ENCODE data around the gene ARL10.

Gene ARL10

GRCh38 chr5:176394096-176394495 is 28.8 kb downstream of the ARL10 start:
- TF ChIP-seq, protein P1, sequence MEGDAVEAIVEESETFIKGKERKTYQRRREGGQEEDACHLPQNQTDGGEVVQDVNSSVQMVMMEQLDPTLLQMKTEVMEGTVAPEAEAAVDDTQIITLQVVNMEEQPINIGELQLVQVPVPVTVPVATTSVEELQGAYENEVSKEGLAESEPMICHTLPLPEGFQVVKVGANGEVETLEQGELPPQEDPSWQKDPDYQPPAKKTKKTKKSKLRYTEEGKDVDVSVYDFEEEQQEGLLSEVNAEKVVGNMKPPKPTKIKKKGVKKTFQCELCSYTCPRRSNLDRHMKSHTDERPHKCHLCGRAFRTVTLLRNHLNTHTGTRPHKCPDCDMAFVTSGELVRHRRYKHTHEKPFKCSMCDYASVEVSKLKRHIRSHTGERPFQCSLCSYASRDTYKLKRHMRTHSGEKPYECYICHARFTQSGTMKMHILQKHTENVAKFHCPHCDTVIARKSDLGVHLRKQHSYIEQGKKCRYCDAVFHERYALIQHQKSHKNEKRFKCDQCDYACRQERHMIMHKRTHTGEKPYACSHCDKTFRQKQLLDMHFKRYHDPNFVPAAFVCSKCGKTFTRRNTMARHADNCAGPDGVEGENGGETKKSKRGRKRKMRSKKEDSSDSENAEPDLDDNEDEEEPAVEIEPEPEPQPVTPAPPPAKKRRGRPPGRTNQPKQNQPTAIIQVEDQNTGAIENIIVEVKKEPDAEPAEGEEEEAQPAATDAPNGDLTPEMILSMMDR (IDR thresholded peaks at IDR 0.05), result no peak
- no peak overlapping the region for H3K4me3 Mint-ChIP-seq
- peaks cover 4% of the 10 kb centered on the region for H3K27me3 Mint-ChIP-seq (ENCODE audit: low read depth, poor library complexity)
- no peaks in the 10 kb centered on the region for H3K9me3 Mint-ChIP-seq
- H3K27ac Mint-ChIP-seq, result no peak overlapping the region
- H3K36me3 Mint-ChIP-seq (ENCODE audit: low read depth), result peaks cover 15% of the 10 kb centered on the region
- H3K4me1 Mint-ChIP-seq, result peaks cover 34% of the 10 kb centered on the region
- no peak for DNase-seq

DNA sequence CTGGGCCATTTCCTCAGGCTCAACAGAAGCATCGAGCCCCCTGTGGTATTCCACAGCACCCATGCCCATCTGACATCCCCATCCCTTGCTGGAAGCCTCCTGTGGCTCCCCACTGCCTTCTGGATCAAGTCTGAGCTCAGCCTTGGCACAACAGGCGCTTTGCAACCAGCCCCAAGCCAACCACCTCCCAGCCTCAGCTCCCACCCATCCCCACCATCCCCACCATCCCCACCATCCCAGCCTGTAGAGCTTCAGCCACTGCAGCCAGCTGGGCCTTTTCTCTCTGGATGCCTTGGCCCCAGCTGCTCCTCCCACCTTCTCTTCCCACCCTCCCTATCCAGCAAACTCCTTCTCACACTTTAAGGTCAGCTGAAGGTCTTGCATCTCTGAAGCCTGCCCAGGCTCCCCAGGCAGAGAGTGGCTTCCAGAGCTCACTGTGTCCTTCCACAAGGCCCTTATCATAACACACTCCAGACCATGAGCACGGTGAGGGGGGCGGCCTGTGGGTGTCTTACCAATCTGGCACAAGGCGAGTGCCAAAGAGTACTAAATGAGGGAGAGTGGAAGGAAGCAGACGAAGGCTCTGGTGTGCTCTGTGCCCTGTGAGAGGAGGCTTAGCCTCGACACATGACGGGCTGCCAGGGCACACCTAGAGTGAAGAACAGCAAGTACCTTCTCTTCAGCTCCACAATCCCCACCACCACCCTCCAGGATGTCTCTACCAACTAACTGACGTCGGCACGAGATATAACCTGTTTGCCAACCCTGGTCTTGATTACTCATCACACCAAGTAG is 29.8 kb downstream of the ARL10 start:
- Mint-ChIP-seq H3K4me3 (no peak overlapping the region), H3K27me3 (ENCODE audit: low read depth, poor library complexity) (peaks cover 4% of the 10 kb centered on the region), H3K36me3 (ENCODE audit: low read depth) (peaks cover 15% of the 10 kb centered on the region), H3K9me3 (no peaks in the 10 kb centered on the region), H3K27ac (peak overlapping the region; percentile 65), H3K4me1 (peaks cover 27% of the 10 kb centered on the region)
- DNase-seq, result no peak
- TF ChIP-seq, protein P1 (IDR thresholded peaks at IDR 0.05), result no peak

- Mint-ChIP-seq H3K4me1 (peaks cover 27% of the 10 kb centered on the region), H3K36me3 (ENCODE audit: low read depth) (peaks cover 8% of the 10 kb centered on the region), H3K27ac (peak overlapping the region; percentile 96), H3K4me3 (peak overlapping the region; percentile 41), H3K27me3 (ENCODE audit: low read depth, poor library complexity) (peaks cover 7% of the 10 kb centered on the region), H3K9me3 (no peaks in the 10 kb centered on the region)
- no peak for DNase-seq
- TF ChIP-seq, protein P1 (IDR thresholded peaks at IDR 0.05), result no peak
Measured at GRCh38 chr5:176396330-176396729, 31.0 kb downstream of the ARL10 start.

DNA sequence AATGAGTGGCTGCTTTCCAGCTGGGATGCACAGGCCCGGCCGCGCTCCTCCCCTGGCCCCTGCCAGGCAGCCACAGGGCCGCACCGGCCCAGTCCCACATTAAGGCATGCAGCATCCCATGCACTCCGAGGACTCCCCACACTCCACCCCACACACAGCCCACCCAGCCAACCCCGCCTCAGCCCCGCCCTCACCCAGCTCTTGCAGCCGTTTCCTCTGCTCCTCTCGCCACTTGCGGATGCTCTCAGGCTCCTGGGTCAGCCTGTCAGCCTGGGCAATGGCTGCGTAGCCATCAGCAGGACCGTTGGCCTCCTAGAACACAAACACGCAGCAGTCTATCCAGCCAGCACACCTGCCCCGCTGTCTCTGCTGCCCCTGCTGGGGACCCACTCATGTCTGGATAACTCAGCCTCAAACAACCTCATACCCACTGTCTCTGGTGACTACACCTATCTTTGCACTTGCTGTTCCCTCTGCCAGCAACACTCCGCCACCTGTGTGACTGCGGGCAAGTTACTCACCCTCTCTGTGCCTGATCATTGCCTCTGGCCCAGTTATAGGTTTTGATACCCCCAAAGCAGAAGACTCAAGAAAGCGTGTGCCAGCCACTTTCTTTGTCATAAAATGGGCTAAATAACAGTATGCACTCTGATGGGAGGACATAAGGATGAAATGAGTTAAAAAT is 32.6 kb downstream of the ARL10 start:
- H3K9me3 Mint-ChIP-seq, result no peaks in the 10 kb centered on the region
- no peaks in the 10 kb centered on the region for H3K36me3 Mint-ChIP-seq (ENCODE audit: low read depth)
- no peak overlapping the region for H3K4me3 Mint-ChIP-seq

DNA sequence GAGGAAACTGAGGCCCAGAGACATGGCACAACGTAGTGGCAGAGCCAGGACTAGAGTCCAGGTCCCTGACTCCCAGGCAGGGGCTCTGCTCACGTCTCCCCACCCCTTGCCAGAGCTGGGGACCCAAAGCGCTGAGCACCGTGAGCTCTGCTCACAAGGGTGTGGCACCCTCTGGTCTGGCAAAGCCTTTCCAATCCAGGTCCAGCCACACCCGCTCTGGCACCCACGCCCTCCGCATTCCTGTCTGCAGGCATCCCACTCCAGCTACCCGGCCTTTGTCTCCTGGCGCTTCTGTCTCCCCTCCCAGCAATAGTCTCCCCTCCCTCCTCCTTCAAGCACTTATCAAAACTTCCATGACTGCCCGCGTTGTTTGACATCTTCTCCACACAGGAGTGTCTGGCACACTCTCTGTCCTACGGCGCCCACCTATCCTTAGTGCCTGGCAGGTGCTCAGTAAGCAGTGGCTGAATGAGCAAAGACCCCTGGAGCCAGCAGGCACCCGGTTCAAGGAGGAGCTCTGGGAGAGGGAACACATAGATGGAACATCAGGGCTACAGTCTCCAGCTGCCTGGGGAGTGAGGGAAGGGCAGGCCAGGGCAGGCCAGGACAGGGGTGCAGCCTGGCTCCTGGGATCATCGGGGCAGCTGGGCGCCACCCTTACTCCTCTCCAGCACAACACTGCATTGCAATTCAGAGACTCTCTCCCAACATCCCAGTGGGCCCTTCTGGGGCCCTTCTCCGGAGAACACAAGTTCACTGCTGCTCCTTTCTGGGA is 35.3 kb downstream of the ARL10 start:
- no peak for DNase-seq
- no peak overlapping the region for H3K4me3 Mint-ChIP-seq
- H3K9me3 Mint-ChIP-seq, result no peaks in the 10 kb centered on the region
- H3K27ac Mint-ChIP-seq, result no peak overlapping the region
- peaks cover 27% of the 10 kb centered on the region for H3K4me1 Mint-ChIP-seq
- peaks cover 10% of the 10 kb centered on the region for H3K27me3 Mint-ChIP-seq (ENCODE audit: low read depth, poor library complexity)
- H3K36me3 Mint-ChIP-seq (ENCODE audit: low read depth), result no peaks in the 10 kb centered on the region
- TF ChIP-seq, protein P1 (IDR thresholded peaks at IDR 0.05), result no peak

More for the DNA sequence above, 32.6 kb downstream of the ARL10 start:
- DNase-seq, result no peak
- Mint-ChIP-seq H3K27me3 (ENCODE audit: low read depth, poor library complexity) (peaks cover 7% of the 10 kb centered on the region), H3K27ac (peak overlapping the region; percentile 86), H3K4me1 (peaks cover 39% of the 10 kb centered on the region)
- TF ChIP-seq, protein P1 (IDR thresholded peaks at IDR 0.05), result no peak

All from nephron progenitor cell (in vitro differentiated cells).